Inflammatory macrophage (primary cell): ENCODE measurements around the gene EHBP1.

Experiments used
- DNase-seq, 2 donors: peaks; one replicate each; pipeline ENCODE4 v3.0.0-alpha.2; 2020 to 2022
- total RNA-seq, 18 experiments: gene quantifications; one replicate each; lab custom pipeline; 2026; ENCODE audit warnings: mixed read lengths in 6 of 18, inconsistent platforms in 2 of 18; lab: John Stamatoyannopoulos, UW

EHBP1 gene
- total RNA-seq: 3.4 to 13.1 (median 5.9) reads per million in 18 experiments

DNA sequence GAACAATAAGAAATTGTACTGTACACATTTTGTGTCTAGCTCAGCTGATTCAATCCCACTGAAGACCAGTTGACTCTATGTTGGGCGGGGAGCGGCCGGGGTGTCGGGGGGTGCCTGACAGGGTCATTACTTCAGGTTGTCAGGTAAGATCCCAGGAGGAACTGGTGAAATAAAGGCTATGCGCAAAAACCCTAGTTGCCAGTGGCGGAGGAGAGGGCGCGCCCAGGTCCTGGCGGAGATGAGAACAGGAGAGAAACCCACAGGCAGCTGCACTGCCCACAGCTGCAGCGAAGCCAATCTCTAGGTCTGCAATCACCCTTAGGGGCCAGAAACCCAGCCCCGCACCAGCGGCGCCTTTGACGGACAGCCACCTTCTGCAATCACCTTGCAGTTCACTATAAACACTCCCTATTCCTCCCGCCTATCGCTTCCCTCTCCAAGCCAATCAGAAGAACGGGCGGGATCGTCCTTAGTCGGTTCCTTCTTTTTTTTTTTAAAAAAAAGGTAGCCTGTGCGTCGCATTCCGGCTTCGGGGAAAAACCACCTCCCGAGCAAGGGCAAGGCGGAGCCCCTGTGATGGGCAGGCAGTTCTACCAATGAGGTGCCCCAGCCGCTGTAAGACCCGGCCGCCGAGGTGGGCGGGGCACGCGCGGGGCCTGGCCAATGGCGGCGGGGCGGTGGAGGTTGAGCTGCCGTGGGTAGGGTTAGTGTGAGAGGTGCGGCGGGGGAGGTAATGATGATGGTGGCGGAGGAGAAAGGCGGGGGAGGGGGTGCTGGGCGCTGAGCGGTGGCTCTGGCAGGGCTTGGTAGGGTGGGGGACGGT lies at the start of gene EHBP1:
Gene EHBP1 (plus strand): TSS at position 707 of the 823 bp plus-strand sequence. CDS start 1,479 bp downstream, outside the sequence.
- peak; percentile 99 to 100 for DNase-seq

GRCh38 chr2:62657783-62658182 lies 47.7 kb upstream of the EHBP1 start:
- DNase-seq: no peak

DNA sequence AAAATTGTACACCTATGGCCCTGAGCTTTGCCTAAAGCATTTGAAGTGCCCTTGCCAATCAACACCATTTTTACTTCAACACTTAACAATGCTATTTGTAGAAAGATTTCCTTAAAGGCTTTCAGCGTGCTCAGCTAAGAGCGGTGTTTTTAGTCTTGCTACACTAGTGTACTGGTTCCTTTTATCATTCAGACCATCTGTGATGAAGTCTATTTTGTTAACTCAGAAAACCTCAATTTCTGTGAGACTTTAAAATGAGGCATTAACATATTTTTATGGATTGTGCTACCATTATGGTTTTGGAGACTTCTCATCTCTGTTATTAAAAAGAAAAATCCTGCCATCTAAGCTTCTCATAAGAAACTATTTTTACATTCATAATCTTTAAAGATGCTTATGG lies 46.6 kb upstream of the EHBP1 start:
- no peak for DNase-seq

- no peak for DNase-seq
These were observed 45.4 kb upstream of the EHBP1 start for GRCh38 chr2:62660087-62660486.

- DNase-seq: no peak
These were observed 44.8 kb upstream of the EHBP1 start for GRCh38 chr2:62660582-62661262.

- DNase-seq: no peak
These were observed 44.3 kb upstream of the EHBP1 start for GRCh38 chr2:62661263-62661635.

DNA sequence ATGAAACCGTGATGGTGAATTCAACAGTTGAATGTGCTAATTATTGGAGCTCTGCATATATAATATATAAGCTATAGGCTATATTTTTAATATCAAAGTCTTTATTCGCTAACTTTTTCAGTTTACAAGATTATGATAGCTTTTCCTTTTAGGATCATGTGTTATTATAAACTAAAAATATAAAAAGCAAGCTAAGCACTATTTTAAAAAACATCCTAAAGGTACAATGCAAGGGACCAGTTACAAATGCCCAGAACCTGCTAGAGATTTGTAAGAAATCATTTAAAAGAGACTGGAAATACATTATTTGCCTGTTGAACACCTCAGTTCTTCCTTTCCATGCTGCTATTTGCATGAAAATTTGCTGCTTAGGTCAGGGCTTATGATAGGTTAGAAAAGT lies 43.4 kb upstream of the EHBP1 start:
- no peak for DNase-seq

GRCh38 chr2:62662554-62662953 lies 43.0 kb upstream of the EHBP1 start:
- no peak for DNase-seq

GRCh38 chr2:62663411-62663810 lies 42.1 kb upstream of the EHBP1 start:
- DNase-seq: no peak

DNA sequence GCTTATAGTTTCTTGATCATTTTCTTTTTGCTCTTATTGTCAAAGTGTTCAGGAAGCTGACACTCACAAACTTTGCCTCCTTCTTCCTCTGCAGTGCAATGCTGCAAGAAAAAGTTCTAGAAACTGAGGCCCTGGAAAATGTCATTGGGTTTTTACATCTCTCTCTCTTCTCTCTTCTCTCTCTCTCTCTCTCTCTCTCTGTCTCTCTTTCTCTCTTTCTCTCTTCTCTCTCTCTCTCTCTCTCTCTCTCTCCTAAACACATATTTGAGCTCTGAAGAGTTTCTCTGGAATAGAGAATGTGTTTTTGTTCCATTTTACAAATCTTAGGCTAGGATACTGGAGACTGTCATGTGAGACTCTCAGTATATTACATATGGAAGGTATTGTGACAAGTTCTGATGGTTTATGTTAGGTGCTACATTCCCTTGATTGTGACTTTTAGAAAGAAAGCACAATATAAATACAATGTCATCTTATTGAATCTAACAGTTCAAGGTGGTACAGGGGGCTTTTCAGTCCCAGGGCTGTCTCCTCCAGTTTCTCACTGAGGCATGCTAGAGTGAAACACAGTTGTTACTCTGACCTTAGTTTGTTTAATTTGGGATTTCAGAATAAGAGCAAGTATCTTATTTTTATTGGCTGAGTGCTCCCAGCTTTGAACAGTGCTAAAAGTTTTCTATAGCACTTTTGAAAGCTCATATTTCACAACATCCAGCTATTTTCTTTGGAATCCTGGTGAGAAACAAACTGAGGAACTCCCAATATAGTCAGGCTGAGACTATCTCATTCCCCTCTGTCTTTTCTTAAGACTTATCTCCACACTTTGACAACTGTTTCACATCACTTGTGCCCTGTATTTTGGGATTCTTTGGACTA lies 41.4 kb upstream of the EHBP1 start:
- no peak for DNase-seq

DNA sequence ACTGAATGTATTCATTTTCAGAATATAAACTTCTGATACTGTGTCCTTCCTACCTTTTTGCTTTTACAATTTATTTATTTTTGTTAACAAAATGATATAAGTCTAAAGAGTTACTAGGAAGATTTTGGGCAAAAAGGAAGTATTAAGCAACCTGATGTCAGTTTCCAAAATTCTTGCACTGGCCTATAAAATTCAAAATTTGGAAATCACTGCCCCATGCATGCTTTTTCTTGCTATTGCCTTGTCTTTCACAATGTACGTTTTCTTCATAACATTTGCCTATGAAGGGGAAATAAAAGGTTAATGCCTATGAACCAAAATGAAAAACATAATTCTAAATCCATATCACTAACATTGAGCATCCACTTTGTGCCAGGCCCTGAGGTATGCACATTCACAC lies 40.1 kb upstream of the EHBP1 start:
- no peak for DNase-seq

DNA sequence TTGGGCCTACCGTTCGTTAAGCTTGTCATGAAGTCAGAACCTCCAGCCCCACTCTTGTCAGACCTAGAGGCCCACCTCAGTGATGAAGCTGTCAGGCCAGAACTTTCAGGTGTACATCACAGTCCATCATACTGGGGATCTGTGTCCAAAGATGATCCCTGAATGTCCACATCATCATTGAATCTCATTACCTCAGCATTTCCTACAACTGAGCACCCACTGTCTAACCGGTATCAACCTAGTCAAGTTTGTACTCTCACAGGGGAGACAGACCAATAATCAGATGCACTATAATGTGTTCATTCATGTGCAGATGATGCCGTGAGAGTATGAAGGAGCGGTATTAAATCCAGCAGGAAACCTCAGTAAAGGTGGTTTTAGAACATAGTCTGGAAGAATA lies 36.3 kb upstream of the EHBP1 start:
- DNase-seq: no peak

DNA sequence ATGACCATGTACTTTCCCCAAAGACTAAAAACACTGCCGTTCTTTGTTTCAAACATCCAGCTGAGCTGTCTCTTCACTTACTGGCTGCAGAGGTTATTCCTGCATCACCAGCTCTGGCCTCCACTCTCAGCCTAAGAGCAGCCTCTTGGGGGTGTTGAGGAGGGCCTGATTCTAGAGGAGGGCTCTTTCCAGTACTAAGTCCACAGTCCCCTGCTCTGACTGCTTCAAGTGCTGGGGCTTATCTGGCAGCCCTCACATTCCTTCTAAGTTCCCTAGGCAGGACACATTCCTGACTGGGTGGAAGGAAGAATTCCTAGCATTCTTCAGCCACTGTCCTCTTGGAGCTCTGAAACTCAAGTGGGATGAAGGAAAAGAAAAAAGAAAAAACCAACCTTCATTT lies 32.9 kb upstream of the EHBP1 start:
- no peak for DNase-seq

GRCh38 chr2:62675062-62675461 lies 30.5 kb upstream of the EHBP1 start:
- DNase-seq: no peak

DNA sequence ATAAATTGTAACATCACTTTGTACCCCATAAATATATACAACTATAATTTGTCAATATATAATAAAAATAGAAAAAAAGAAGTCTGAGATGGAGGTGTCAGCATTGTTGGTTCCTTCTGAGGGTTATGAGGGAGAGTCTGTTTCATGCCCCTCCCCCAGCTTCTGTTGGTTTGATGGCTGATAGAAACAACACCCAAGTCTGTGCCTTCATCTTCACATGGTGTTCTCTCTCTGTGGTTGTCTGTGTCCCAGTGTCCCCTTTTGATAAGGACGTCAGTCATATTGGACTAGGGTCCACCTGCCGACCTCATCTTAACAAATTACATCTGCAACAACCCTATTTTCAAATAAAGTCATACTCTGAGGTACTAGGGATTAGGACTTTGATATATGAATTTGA lies 20.3 kb upstream of the EHBP1 start:
- DNase-seq: no peak

DNA sequence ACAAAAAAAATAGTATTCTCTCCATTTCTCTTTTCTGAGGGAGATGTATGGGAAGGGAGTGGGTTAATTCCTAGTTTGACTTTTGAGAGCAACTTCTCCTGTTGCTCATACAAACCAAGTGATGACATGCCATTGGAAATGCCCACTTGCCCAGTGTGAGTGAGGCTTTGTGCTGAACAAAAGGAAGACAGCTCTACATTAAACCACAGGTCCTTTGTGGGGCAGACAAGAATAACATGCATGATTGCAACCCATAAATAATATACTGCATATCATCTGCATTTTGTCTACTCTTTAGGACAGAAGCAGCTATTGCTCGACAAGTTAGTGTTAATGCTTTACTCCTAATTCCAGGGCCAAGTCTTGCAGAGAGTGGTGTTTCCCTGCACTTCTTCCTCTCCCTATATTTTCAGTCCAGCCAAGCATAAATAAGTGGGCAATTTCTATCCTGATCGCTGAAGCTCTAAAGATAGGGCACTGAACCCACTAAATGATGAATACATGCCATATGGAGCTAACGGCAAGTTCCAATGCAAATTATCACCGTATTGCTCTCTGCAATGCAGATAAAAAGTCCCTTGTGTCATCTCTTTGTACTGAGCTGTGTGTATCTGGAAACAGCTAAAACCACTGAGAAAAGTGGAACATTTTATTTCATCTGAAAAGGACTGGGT lies 19.4 kb upstream of the EHBP1 start:
- no peak for DNase-seq

GRCh38 chr2:62687636-62688035 lies 17.9 kb upstream of the EHBP1 start:
- no peak for DNase-seq

DNA sequence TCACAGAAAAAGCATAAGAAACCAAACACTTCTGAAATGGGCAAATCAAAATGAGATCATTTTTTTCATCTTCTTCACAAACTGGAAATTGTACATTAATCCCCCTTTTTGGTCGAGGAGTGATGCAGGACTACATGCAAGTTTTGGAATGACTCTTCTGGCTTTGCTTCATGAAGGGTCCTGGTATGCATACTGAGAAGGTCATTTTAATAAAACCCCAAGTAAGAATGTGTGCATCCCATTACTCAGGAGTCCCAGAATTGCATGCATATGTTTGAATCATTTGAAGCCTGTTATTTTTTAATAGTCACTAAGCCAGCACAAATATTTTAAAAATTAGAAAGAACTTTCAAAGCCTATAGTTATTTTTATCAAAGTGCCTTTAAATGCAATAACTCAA lies 16.7 kb upstream of the EHBP1 start:
- no peak for DNase-seq

- DNase-seq: no peak
These were observed 14.3 kb upstream of the EHBP1 start for GRCh38 chr2:62691186-62691585.

GRCh38 chr2:62692225-62692624 lies 13.3 kb upstream of the EHBP1 start:
- DNase-seq: no peak

- DNase-seq: no peak
These were observed 6.9 kb upstream of the EHBP1 start for GRCh38 chr2:62698653-62699052.

DNA sequence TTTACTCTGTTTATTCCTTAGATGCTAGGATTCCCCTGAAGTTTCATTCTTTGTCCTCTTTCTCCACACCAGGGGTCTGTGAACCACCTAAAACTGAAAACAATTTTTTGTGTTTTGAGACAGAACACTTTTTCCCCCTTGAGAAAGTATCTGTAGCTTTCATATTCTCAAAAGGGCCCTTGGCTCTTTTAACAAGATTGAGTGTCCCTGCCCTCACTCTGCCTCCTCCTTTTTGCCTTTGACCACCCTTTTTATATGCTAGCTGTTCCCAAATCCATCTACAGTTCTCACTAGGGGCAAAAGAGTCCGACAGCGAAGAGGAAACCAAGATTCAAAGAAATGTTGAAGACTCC lies 883 bp upstream of the EHBP1 start:
- no peak for DNase-seq
